MM.1S (cell line): ENCODE data around the gene HINT2.
A peak's percentile ranks its signal among the peaks of the same experiment; 100 is the strongest.

Experiments
- DNase-seq: peaks from one replicate; pipeline ENCODE4 v3.0.0-alpha.2; 2015
- H2AFZ ChIP-seq: fragments of 300-600 bp; sonication (generic); 2 replicates; pipeline ENCODE4 v1.6.0; 2016; ENCODE audit warnings: antibody characterized with exemption, low read length
- H3F3A ChIP-seq: fragments of 300-600 bp; sonication (generic); 2 replicates; pipeline ENCODE4 v1.6.1; 2016; ENCODE audit warnings: mild to moderate bottlenecking, antibody characterized with exemption, low read length, moderate library complexity, mixed read lengths; ENCODE audit not compliant: insufficient read depth
- H3K27ac ChIP-seq: fragments of 300-600 bp; sonication (generic); 2 replicates; pipeline ENCODE4 v1.5.1; 2016; ENCODE audit warnings: mild to moderate bottlenecking, low read length
- H3K27me3 ChIP-seq: fragments of 300-600 bp; sonication (generic); replicated peaks from 2 replicates; pipeline ENCODE4 v1.6.0; 2016; ENCODE audit warnings: low read length; ENCODE audit not compliant: insufficient read depth
- H3K36me3 ChIP-seq: fragments of 300-600 bp; sonication (generic); replicated peaks from 2 replicates; pipeline ENCODE4 v1.6.1; 2016; ENCODE audit warnings: mild to moderate bottlenecking, low read length, mixed read lengths; ENCODE audit not compliant: insufficient read depth
- H3K4me1 ChIP-seq: fragments of 300-600 bp; sonication (generic); 2 replicates; pipeline ENCODE4 v1.6.1; 2016; ENCODE audit warnings: low read length, mixed read lengths
- H3K4me2 ChIP-seq: fragments of 300-600 bp; sonication (generic); 2 replicates; pipeline ENCODE4 v1.6.0; 2016; ENCODE audit warnings: low read depth, low read length
- H3K4me3 ChIP-seq: fragments of 300-600 bp; sonication (generic); 2 replicates; pipeline ENCODE4 v1.5.1; 2016; ENCODE audit warnings: low read length, mixed read lengths
- H3K79me2 ChIP-seq: fragments of 300-600 bp; sonication (generic); 2 replicates; pipeline ENCODE4 v1.6.1; 2016; ENCODE audit warnings: mixed run types, low read length, mixed read lengths
- H3K9ac ChIP-seq: fragments of 300-600 bp; sonication (generic); 2 replicates; pipeline ENCODE4 v1.6.1; 2016; ENCODE audit warnings: low read length, mixed read lengths
- H3K9me2 ChIP-seq: fragments of 300-600 bp; sonication (generic); replicated peaks from 2 replicates; pipeline ENCODE4 v1.6.1; 2016; ENCODE audit warnings: mild to moderate bottlenecking, low read length, mixed read lengths; ENCODE audit not compliant: insufficient read depth
- H3K9me3 ChIP-seq: fragments of 300-600 bp; sonication (generic); replicated peaks from 2 replicates; pipeline ENCODE4 v1.6.1; 2016; ENCODE audit warnings: mild to moderate bottlenecking, low read length, mixed read lengths; ENCODE audit not compliant: insufficient read depth
- H4K20me1 ChIP-seq: fragments of 300-600 bp; sonication (generic); 2 replicates; pipeline ENCODE4 v1.6.1; 2016; ENCODE audit warnings: mild to moderate bottlenecking, low read length, moderate library complexity, mixed read lengths; ENCODE audit not compliant: insufficient read depth
- CTCF ChIP-seq: fragments of 300-600 bp; sonication (generic); IDR thresholded peaks from 2 replicates; pipeline ENCODE4 v1.5.1; 2016; ENCODE audit warnings: antibody characterized with exemption, low read length, mixed read lengths
- EZH2 ChIP-seq: fragments of 300-600 bp; sonication (generic); optimal IDR thresholded peaks from 2 replicates; pipeline ENCODE3; 2017; ENCODE audit warnings: low read depth, mild to moderate bottlenecking, antibody characterized with exemption, low read length, mixed read lengths
- EZH2phosphoT487 ChIP-seq: fragments of 300-600 bp; sonication (generic); IDR thresholded peaks from 2 replicates; pipeline ENCODE4 v1.6.1; 2018; ENCODE audit warnings: antibody characterized with exemption, low read length

Gene HINT2

GRCh38 chr9:35820076-35820475, 5.2 kb upstream of the HINT2 start:
- H3K4me3 ChIP-seq, result no peak overlapping the region
- no peaks in the 10 kb centered on the region for H3K4me1 ChIP-seq
- TF ChIP-seq EZH2 (no peak), CTCF (no peak), EZH2phosphoT487 (no peak)
- no peaks in the 10 kb centered on the region; the same call in 1 of the 2 replicates for H3K27me3 ChIP-seq
- H3K79me2 ChIP-seq, result no peaks in the 10 kb centered on the region
- no peak overlapping the region for H3K4me2 ChIP-seq
- H3K9ac ChIP-seq, result no peak overlapping the region
- no peaks in the 10 kb centered on the region for H3K36me3 ChIP-seq
- no peaks in the 10 kb centered on the region for H4K20me1 ChIP-seq
- DNase-seq, result no peak
- no peaks in the 10 kb centered on the region for H3K9me3 ChIP-seq
- 0 out of 2 replicates have a peak, but pooled peaks cover 2% of the 10 kb centered on the region for H3F3A ChIP-seq
- H2AFZ ChIP-seq, result no peak overlapping the region
- H3K27ac ChIP-seq, result no peak overlapping the region
- no peaks in the 10 kb centered on the region for H3K9me2 ChIP-seq

DNA sequence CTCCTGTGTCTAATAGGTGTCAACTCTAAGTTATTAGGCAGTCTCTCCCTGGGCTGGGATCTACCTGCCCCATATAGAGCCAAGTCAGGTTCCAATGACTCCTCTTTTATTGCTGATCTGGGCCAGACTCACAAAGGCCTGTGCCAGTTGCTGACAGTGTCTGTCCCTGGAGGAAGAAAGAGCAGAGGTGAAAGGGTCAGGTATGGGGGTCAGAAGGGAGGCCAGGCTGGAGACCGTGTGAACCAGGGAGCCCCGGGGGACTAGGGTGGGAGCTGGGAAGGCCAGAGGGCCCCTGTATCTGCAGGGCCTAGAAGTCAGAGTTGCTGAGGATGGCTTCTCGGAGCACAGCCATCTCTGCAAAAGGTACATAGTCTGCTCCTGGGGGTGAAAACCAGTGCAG, 3.5 kb upstream of the HINT2 start:
- no peak for DNase-seq
- H4K20me1 ChIP-seq, result no peaks in the 10 kb centered on the region
- TF ChIP-seq EZH2phosphoT487 (no peak), CTCF (no peak), EZH2 (no peak)
- H3K4me3 ChIP-seq, result no peak overlapping the region
- H2AFZ ChIP-seq, result no peak overlapping the region
- H3K4me1 ChIP-seq, result peaks cover 8% of the 10 kb centered on the region; the same call in 1 of the 2 replicates
- no peak overlapping the region for H3K27ac ChIP-seq
- peaks cover 13% of the 10 kb centered on the region; the same call in 1 of the 2 replicates for H3F3A ChIP-seq
- no peak overlapping the region for H3K9ac ChIP-seq
- H3K4me2 ChIP-seq, result no peak overlapping the region
- H3K79me2 ChIP-seq, result no peaks in the 10 kb centered on the region
- H3K27me3 ChIP-seq, result no peaks in the 10 kb centered on the region; the same call in 1 of the 2 replicates
- no peaks in the 10 kb centered on the region for H3K36me3 ChIP-seq
- H3K9me2 ChIP-seq, result no peaks in the 10 kb centered on the region
- no peaks in the 10 kb centered on the region for H3K9me3 ChIP-seq

DNA sequence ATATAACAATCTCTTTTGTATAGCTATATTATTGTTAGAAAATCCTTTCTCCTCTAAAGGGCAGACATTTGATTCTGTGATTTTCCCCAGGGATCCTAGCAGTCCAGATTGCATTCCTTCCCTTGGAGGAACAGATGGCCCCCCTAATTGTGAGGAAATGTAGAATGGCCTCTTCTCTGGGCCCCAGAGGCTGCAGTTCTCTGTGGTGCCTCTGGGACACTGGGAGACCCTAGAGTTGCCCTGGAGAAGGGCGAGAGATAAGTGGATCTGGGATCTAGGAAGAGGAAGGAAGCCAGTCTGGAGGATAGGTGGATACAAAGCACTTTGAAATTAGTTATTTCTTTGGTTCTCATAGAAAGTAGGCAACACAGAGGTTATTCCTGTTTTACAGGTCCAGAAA, 1.9 kb upstream of the HINT2 start:
- no peaks in the 10 kb centered on the region; the same call in 1 of the 2 replicates for H3K27me3 ChIP-seq
- no peaks in the 10 kb centered on the region for H4K20me1 ChIP-seq
- H2AFZ ChIP-seq, result no peak overlapping the region
- no peaks in the 10 kb centered on the region for H3K9me3 ChIP-seq
- peaks cover 18% of the 10 kb centered on the region for H3K4me1 ChIP-seq
- H3K9me2 ChIP-seq, result no peaks in the 10 kb centered on the region
- no peak for TF ChIP-seq EZH2
- TF ChIP-seq CTCF, result peak; percentile 19
- H3K79me2 ChIP-seq, result no peaks in the 10 kb centered on the region
- no peaks in the 10 kb centered on the region for H3K36me3 ChIP-seq
- no peak overlapping the region for H3K9ac ChIP-seq
- H3F3A ChIP-seq, result peaks cover 21% of the 10 kb centered on the region; the same call in 1 of the 2 replicates
- no peak for DNase-seq
- H3K27ac ChIP-seq, result no peak overlapping the region
- no peak overlapping the region for H3K4me3 ChIP-seq
- H3K4me2 ChIP-seq, result no peak overlapping the region
